SKM-1 treated with dmso at 0.1 percent for 144 hours (cell line): ENCODE results near the gene FGGY.
"Not testable (repeated sequence)": the region's sequence is repeated elsewhere in the genome, so short reads cannot be mapped to it uniquely, and the experiment has no call there.

ENCODE experiments used
- DNase-seq: peaks from one replicate; lab custom pipeline; 2025; ENCODE audit not compliant: unreplicated experiment; lab: John Stamatoyannopoulos, UW

Gene FGGY

GRCh38 chr1:59609245-59609644 is 312.4 kb downstream of the FGGY start:
- DNase-seq = no peak

GRCh38 chr1:59610499-59610898 is 313.6 kb downstream of the FGGY start:
- DNase-seq = not testable (repeated sequence)

GRCh38 chr1:59617434-59617833 is 320.5 kb downstream of the FGGY start:
- DNase-seq = no peak

- DNase-seq = no peak
Observed at GRCh38 chr1:59619557-59619956, 322.7 kb downstream of the FGGY start.

- no peak for DNase-seq
Observed at GRCh38 chr1:59625384-59625783, 328.5 kb downstream of the FGGY start.

- DNase-seq = no peak
Observed at GRCh38 chr1:59631561-59632255, 334.8 kb downstream of the FGGY start.

GRCh38 chr1:59635097-59635496 is 338.2 kb downstream of the FGGY start:
- DNase-seq = no peak

- DNase-seq = no peak
Observed at GRCh38 chr1:59638231-59638711, 341.4 kb downstream of the FGGY start.

- no peak for DNase-seq
Observed at GRCh38 chr1:59639266-59639665, 342.4 kb downstream of the FGGY start.

GRCh38 chr1:59640851-59641250 is 344.0 kb downstream of the FGGY start:
- DNase-seq = no peak

- DNase-seq = no peak
Observed at GRCh38 chr1:59641836-59642235, 344.9 kb downstream of the FGGY start.

GRCh38 chr1:59643526-59643925 is 346.6 kb downstream of the FGGY start:
- DNase-seq = no peak

GRCh38 chr1:59645893-59646292 is 349.0 kb downstream of the FGGY start:
- no peak for DNase-seq

- not testable (repeated sequence) for DNase-seq
Observed at GRCh38 chr1:59653142-59653958, 356.5 kb downstream of the FGGY start.

GRCh38 chr1:59653968-59654367 is 357.1 kb downstream of the FGGY start:
- DNase-seq = no peak

GRCh38 chr1:59657873-59658465 is 361.1 kb downstream of the FGGY start:
- no peak for DNase-seq

- no peak for DNase-seq
Observed at GRCh38 chr1:59664166-59664565, 367.3 kb downstream of the FGGY start.

GRCh38 chr1:59666106-59666505 is 369.2 kb downstream of the FGGY start:
- peak; percentile 23 for DNase-seq

GRCh38 chr1:59667020-59667419 is 370.1 kb downstream of the FGGY start:
- no peak for DNase-seq

- no peak for DNase-seq
Observed at GRCh38 chr1:59669752-59670312, 372.9 kb downstream of the FGGY start.

- DNase-seq = no peak
Observed at GRCh38 chr1:59670662-59671061, 373.8 kb downstream of the FGGY start.
